HepG2 (cell line): ENCODE data around the gene SLC25A51. TPM values are rescaled to one million over a fixed set of nuclear protein-coding genes. Genes with fewer than 3 reads are reported as not detected.

Source experiments
- ATAC-seq: fragments of 200-7000 bp; cut with Tn5 transposase; 3 replicates; pipeline ENCODE4 v1.9.1; 2020; ENCODE audit warnings: mild to moderate bottlenecking, moderate library complexity
- BruUV-seq: library from RNA; stranded (reverse); fragments of 400-500 nt; replicated peaks from 2 replicates; lab custom pipeline; 2021; lab: Mats Ljungman, UMichigan
- CTCF ChIA-PET: fragments of 300-600 bp; formaldehyde crosslinking; extraction: SDS; loops from one replicate; lab custom pipeline; 2021; ENCODE audit warnings: low total read pairs, inconsistent platforms, low intra/inter-chr PET ratio; lab: Yijun Ruan, JAX
- POLR2A ChIA-PET: fragments of 350-600 bp; sonication (Branson Sonifier 250); formaldehyde crosslinking; loops from one replicate; lab custom pipeline; 2020; ENCODE audit warnings: antibody characterized with exemption, inconsistent platforms; lab: Yijun Ruan, JAX
- DNase-seq: peaks from one replicate; pipeline ENCODE4 v3.0.0-alpha.2; 2015; ENCODE audit warnings: low spot score
- FAIRE-seq: peaks from 3 replicates; lab custom pipeline; 2011; peaks lifted over from hg19 to GRCh38; lab: Jason Lieb, UNC
- H2AFZ ChIP-seq: one replicate; pipeline ENCODE4 v1.6.1; 2011; ENCODE audit warnings: low read length, inconsistent platforms
- H3K27ac ChIP-seq: fragments of 300-600 bp; 3 replicates; pipeline ENCODE4 v1.8.0; 2011; ENCODE audit warnings: mixed run types, mild to moderate bottlenecking, mixed read lengths, low read length, inconsistent platforms; ENCODE audit not compliant: insufficient read depth; ENCODE audit errors: extremely low read length
- H3K27me3 ChIP-seq, 2 experiments: fragments of 200-600 bp in 1 of 2; 2 replicates in 1 of 2; 3 replicates in 1 of 2; pipeline versions ENCODE4 v1.6.0 to v1.8.0; 2011; ENCODE audit warnings: low read length in 2 of 2, mild to moderate bottlenecking in 2 of 2, moderate library complexity in 2 of 2, inconsistent platforms in 1 of 2; ENCODE audit not compliant: insufficient read depth in 2 of 2, control insufficient read depth in 1 of 2
- H3K36me3 ChIP-seq, 2 experiments: fragments of 200-600 bp in 1 of 2; replicated peaks in 1 of 2; 2 replicates in 1 of 2; 3 replicates in 1 of 2; pipeline versions ENCODE4 v1.5.1 to v1.8.0; 2011; ENCODE audit warnings: low read length in 2 of 2, inconsistent platforms in 1 of 2; ENCODE audit not compliant: insufficient read depth in 2 of 2, control insufficient read depth in 1 of 2
- H3K4me1 ChIP-seq: 2 replicates; pipeline ENCODE4 v1.5.1; 2012; ENCODE audit warnings: low read length, inconsistent platforms; ENCODE audit not compliant: insufficient read depth
- H3K4me2 ChIP-seq: 2 replicates; pipeline ENCODE4 v1.6.0; 2011; ENCODE audit warnings: low read depth, low read length, inconsistent platforms
- H3K4me3 ChIP-seq, 3 experiments: fragments of 200-600 bp in 1 of 3; sonication (generic), shearing (Covaris generic) in 1 of 3; replicated peaks in 1 of 3; 2 replicates each; pipeline ENCODE4 v1.5.1; 2011 to 2016; ENCODE audit warnings: low read length in 3 of 3, inconsistent platforms in 2 of 3, low read depth in 2 of 3, mild to moderate bottlenecking in 2 of 3, control low read depth in 1 of 3, mixed read lengths in 1 of 3; ENCODE audit not compliant: insufficient read depth in 1 of 3
- H3K79me2 ChIP-seq: one replicate; pipeline ENCODE4 v1.6.1; 2011; ENCODE audit warnings: low read length, inconsistent platforms; ENCODE audit not compliant: insufficient read depth
- H3K9ac ChIP-seq: 2 replicates; pipeline ENCODE4 v1.6.0; 2011; ENCODE audit warnings: mild to moderate bottlenecking, low read depth, low read length, inconsistent platforms; ENCODE audit not compliant: insufficient read depth
- H3K9me3 ChIP-seq: 2 replicates; pipeline ENCODE4 v1.5.1; 2012; ENCODE audit warnings: mild to moderate bottlenecking, low read length
- H4K20me1 ChIP-seq: 2 replicates; pipeline ENCODE4 v1.6.0; 2011; ENCODE audit warnings: inconsistent platforms, mild to moderate bottlenecking, low read length, moderate library complexity; ENCODE audit not compliant: insufficient read depth
- GFI1 ChIP-seq: sonication (generic); formaldehyde crosslinking; IDR thresholded peaks from 2 replicates; pipeline ENCODE4 v1.5.0; 2020; ENCODE audit warnings: missing genetic modification reagents, mild to moderate bottlenecking, borderline replicate concordance
- HNF1B ChIP-seq: sonication (generic); formaldehyde crosslinking; IDR thresholded peaks from 2 replicates; pipeline ENCODE4 v1.5.1; 2020; ENCODE audit warnings: mild to moderate bottlenecking, moderate library complexity, missing genetic modification reagents
- JUND ChIP-seq: sonication (generic); formaldehyde crosslinking; IDR thresholded peaks from 2 replicates; pipeline ENCODE4 v1.8.0; 2022; ENCODE audit warnings: mild to moderate bottlenecking, missing genetic modification reagents
- NCOA1 ChIP-seq: sonication (generic); formaldehyde crosslinking; IDR thresholded peaks from 2 replicates; pipeline ENCODE4 v1.9.0; 2021; ENCODE audit warnings: missing genetic modification reagents
- ZNF143 ChIP-seq: sonication (generic); formaldehyde crosslinking; IDR thresholded peaks from 2 replicates; pipeline ENCODE4 v1.4.0; 2020; ENCODE audit warnings: missing genetic modification reagents
- ZNF17 ChIP-seq: sonication (generic); formaldehyde crosslinking; IDR thresholded peaks from 2 replicates; pipeline ENCODE4 v1.5.0; 2020; ENCODE audit warnings: mild to moderate bottlenecking, missing genetic modification reagents
- ZNF318 ChIP-seq: sonication (generic); formaldehyde crosslinking; IDR thresholded peaks from 2 replicates; pipeline ENCODE4 v1.4.0; 2020; ENCODE audit warnings: mild to moderate bottlenecking, missing genetic modification reagents
- ZNF33A ChIP-seq: sonication (generic); formaldehyde crosslinking; IDR thresholded peaks from 2 replicates; pipeline ENCODE4 v1.5.1; 2020; ENCODE audit warnings: missing genetic modification reagents, mild to moderate bottlenecking, moderate library complexity, borderline replicate concordance
- ZNF879 ChIP-seq: sonication (generic); formaldehyde crosslinking; IDR thresholded peaks from 2 replicates; pipeline ENCODE4 v1.8.1; 2023; ENCODE audit warnings: missing genetic modification reagents
- WGBS: methylation state at CpG from one replicate; pipeline ENCODE4 v1.1.6; 2017; ENCODE audit warnings: low lambda C conversion rate; 5-methylcytosine and 5-hydroxymethylcytosine counted together
- in situ Hi-C: cut with HindIII; loops from 2 replicates; pipeline ENCODE4 v1.10.0; 2017; ENCODE audit warnings: low pct_unique_long_range_greater_than_20kb; ENCODE audit not compliant: extremely low pct_ligation_motif_present
- intact Hi-C: fragments of 100-400 bp; cut with micrococcal nuclease; formaldehyde crosslinking; loops from one replicate; pipeline ENCODE4 v1.10.0; 2022; ENCODE audit not compliant: unreplicated experiment
- polyA plus RNA-seq, 8 experiments: library from polyadenylated mRNA; depleted of rRNA in 3 of 8; stranded (reverse) in 7 of 8; unstranded in 1 of 8; fragments of >200 nt; fragmentation: Illumina TruSeq in 4 of 8; extraction: Trizol in 4 of 8; gene quantifications; 2 replicates each; pipeline versions ENCODE4 v1.2.1 to v1.2.3, GENCODE V29; 2011 to 2016; ENCODE audit warnings: low read depth in 4 of 8, missing spikeins in 1 of 8, mixed read lengths in 1 of 8; ENCODE audit not compliant: insufficient read depth in 1 of 8
- total RNA-seq, 5 experiments: library from RNA; depleted of rRNA; stranded (reverse); fragments of >200 nt; fragmentation: Illumina TruSeq; extraction: Trizol; gene quantifications; 2 replicates each; pipeline ENCODE4 v1.2.3, GENCODE V29; 2016; ENCODE audit warnings: low read depth in 1 of 5

Gene SLC25A51
- total and polyA plus RNA-seq, 2 of the 13 experiments (the other 11 are each of a cell fraction or from before 2014, with no cell fraction given): 14.6 to 37.7 TPM

- no peak for TF ChIP-seq ZNF318 (CRISPR knock-in tag)
- TF ChIP-seq ZNF143 (CRISPR knock-in tag): no peak
Observed at GRCh38 chr9:37905131-37905505, 1.2 kb upstream of the SLC25A51 start (continued).

- BruUV-seq: TSS peak; percentile 88
- peak; percentile 10 for ATAC-seq
- no peak for DNase-seq
- intact Hi-C loops (loop anchor here (2.0 to 5.0 kb wide), 3 partner anchors 117 to 417 kb away; partner anchors contain the start of genes EXOSC3 and POLR1E), in situ Hi-C loops (loop anchor here (5.0 to 25.0 kb wide), 4 partner anchors 168 to 450 kb away; partner anchors contain the start of gene POLR1E)
- 46% methylated on average over 29 of the region's 36 CpGs for WGBS
- no peak for FAIRE-seq
- Histone ChIP-seq H3K27ac (peak overlapping the region; percentile 72), H3K4me1 (peaks cover 61% of the 10 kb centered on the region), H3K27me3 (no peaks in the 10 kb centered on the region; a peak in 1 of 5 replicates), H3K4me3 (peak overlapping the region; percentile 77 to 94 (median 90)), H3K36me3 (no peaks in the 10 kb centered on the region), H2AFZ (peak overlapping the region; percentile 80), H3K4me2 (peak overlapping the region; percentile 95), H3K9ac (peak overlapping the region; percentile 84), H3K79me2 (peaks cover 22% of the 10 kb centered on the region), H4K20me1 (no peaks in the 10 kb centered on the region), H3K9me3 (no peaks in the 10 kb centered on the region)
- CTCF ChIA-PET: interaction anchor here (1.3 kb wide), 1 partner anchor 9 kb away, joined by 5 read pairs; no protein-coding TSS in a partner anchor
- POLR2A ChIA-PET: interaction anchor here (1.0 kb wide), 1 partner anchor 144 kb away, joined by 3 read pairs; no protein-coding TSS in a partner anchor
- TF ChIP-seq NCOA1 (peak; percentile 7; the same call in 1 of the 2 replicates), ZNF17 (CRISPR knock-in tag) (no peak), ZNF33A (CRISPR knock-in tag) (0 out of 2 replicates have a peak, but pooled peaks have one; percentile 19), JUND (CRISPR knock-in tag) (0 out of 2 replicates have a peak, but pooled peaks have one; percentile 4), ZNF879 (CRISPR knock-in tag) (peak; percentile 66; the same call in 1 of the 2 replicates), HNF1B (CRISPR knock-in tag) (no peak), GFI1 (no peak)
Observed at GRCh38 chr9:37904445-37905130, 661 bp upstream of the SLC25A51 start.
